HG03378 (cell line): ENCODE data around the gene SDHAF2.
A peak's percentile ranks its signal among the peaks of the same experiment; 100 is the strongest.
"Not testable (repeated sequence)": the region's sequence is repeated elsewhere in the genome, so short reads cannot be mapped to it uniquely, and the experiment has no call there.

ENCODE experiments used
- ATAC-seq: cut with Tn5 transposase; IDR thresholded peaks from one replicate; pipeline ENCODE4 v1.9.1; 2021; ENCODE audit warnings: mild to moderate bottlenecking, moderate library complexity; ENCODE audit not compliant: unreplicated experiment

The SDHAF2 gene

GRCh38 chr11:61422226-61422625 lies 7.7 kb upstream of the SDHAF2 start:
- ATAC-seq = no peak

- no peak for ATAC-seq
Observed at GRCh38 chr11:61425367-61426131, 4.4 kb upstream of the SDHAF2 start.

- ATAC-seq = peak; percentile 34
Observed at GRCh38 chr11:61429346-61429690, 606 bp upstream of the SDHAF2 start.

GRCh38 chr11:61430839-61431238 lies 915 bp downstream of the SDHAF2 start:
- ATAC-seq = not testable (repeated sequence)

- no peak for ATAC-seq
Observed at GRCh38 chr11:61437496-61437895, 7.6 kb downstream of the SDHAF2 start.

GRCh38 chr11:61439615-61440014 lies 9.7 kb downstream of the SDHAF2 start:
- ATAC-seq = no peak

GRCh38 chr11:61442616-61443015 lies 12.7 kb downstream of the SDHAF2 start:
- ATAC-seq = no peak

GRCh38 chr11:61445516-61445915 lies 15.6 kb downstream of the SDHAF2 start:
- no peak for ATAC-seq

- no peak for ATAC-seq
Observed at GRCh38 chr11:61446211-61446651, 16.3 kb downstream of the SDHAF2 start.

GRCh38 chr11:61447601-61448551 lies 18.0 kb downstream of the SDHAF2 start:
- ATAC-seq = no peak

- no peak for ATAC-seq
Observed at GRCh38 chr11:61448552-61448927, 18.6 kb downstream of the SDHAF2 start.

GRCh38 chr11:61452825-61453224 lies 22.9 kb downstream of the SDHAF2 start:
- no peak for ATAC-seq

- ATAC-seq = no peak
Observed at GRCh38 chr11:61453695-61454094, 23.8 kb downstream of the SDHAF2 start.

GRCh38 chr11:61454520-61454919 lies 24.6 kb downstream of the SDHAF2 start:
- no peak for ATAC-seq

- no peak for ATAC-seq
Observed at GRCh38 chr11:61460474-61460881, 30.6 kb downstream of the SDHAF2 start.

- ATAC-seq = no peak
Observed at GRCh38 chr11:61460986-61461385, 31.1 kb downstream of the SDHAF2 start.

- ATAC-seq = not testable (repeated sequence)
Observed at GRCh38 chr11:61467602-61468001, 37.7 kb downstream of the SDHAF2 start.

GRCh38 chr11:61468002-61468401 lies 38.1 kb downstream of the SDHAF2 start:
- no peak for ATAC-seq

GRCh38 chr11:61472282-61472681 lies 42.4 kb downstream of the SDHAF2 start:
- no peak for ATAC-seq

GRCh38 chr11:61472868-61473267 lies 42.9 kb downstream of the SDHAF2 start:
- ATAC-seq = no peak

GRCh38 chr11:61473370-61474012 lies 43.6 kb downstream of the SDHAF2 start:
- no peak for ATAC-seq
